SKM-1 treated with dmso at 0.1 percent for 144 hours (cell line): ENCODE results near the gene DDAH1.

Experiments
- DNase-seq: peaks from one replicate; lab custom pipeline; 2025; ENCODE audit not compliant: unreplicated experiment; lab: John Stamatoyannopoulos, UW

DDAH1 gene

GRCh38 chr1:85311818-85312217, 153.1 kb downstream of the DDAH1 start:
- DNase-seq, result no peak

DNA sequence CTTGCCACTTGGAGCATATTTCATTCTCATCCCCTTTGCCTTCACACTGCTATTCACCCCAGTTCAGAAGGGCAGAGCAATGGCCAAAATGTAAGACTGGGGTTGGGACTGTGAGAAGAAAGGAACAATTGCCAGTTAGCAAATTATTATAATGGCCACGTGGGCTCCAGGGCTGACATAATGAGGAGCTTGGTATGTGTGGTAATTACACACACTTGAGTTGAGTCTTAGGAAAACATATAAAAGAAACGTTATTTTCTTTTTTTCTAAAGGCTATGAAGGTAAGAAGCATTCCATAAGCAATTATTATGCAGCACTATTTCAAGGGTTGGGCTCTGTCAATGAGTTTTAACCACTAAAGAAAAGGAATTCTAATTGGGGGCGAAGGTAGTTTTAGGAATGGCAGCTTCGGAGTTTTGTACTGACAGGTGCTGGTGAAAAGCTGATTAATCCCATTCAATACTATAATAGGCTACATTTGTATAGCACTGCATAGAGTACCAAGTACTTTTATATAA, 156.1 kb downstream of the DDAH1 start:
- DNase-seq, result no peak

DNA sequence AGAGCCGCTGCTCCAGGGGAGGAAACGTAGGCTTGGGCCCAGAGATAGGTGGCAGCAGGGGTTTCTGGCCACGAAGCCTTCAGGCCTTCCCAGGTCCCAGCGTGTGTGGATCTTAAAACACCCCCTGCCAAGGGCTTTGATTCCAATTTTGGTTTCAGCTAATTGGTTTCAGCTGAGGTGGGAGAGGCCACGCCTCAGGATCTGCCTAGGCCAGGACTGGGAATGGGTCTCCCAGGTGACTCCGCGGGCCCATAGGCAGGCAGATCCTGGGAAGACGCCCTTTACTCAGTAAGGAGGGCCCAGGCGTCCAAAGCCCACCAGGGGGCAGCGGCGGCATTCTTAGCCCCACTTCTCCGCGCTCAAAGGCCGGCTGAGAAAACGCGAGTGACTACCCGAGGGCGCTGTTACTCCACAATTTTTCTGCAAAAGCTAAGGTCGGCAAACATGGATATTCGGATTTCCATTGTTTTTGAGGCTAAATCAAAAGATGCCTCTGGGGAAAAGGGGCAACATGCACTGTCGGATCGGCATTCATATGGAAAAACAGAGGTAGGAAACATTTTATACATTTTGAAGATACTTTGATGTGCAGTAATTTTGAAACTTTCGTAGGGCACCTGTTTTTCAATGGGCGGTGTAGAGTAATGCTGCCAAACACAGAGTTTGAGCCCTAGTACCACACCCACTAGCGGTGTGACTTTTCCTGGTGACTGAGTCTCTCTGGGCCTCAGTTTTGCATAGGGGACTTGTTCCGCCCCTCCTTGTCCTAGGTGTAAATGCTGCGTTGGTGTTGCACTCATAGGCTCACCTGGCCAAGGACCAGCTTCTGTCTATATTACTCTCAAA, 156.7 kb downstream of the DDAH1 start:
- peak; percentile 65 for DNase-seq

- no peak for DNase-seq
Measured at GRCh38 chr1:85306236-85306635, 158.7 kb downstream of the DDAH1 start.

- DNase-seq, result no peak
Measured at GRCh38 chr1:85303440-85304162, 161.4 kb downstream of the DDAH1 start.

DNA sequence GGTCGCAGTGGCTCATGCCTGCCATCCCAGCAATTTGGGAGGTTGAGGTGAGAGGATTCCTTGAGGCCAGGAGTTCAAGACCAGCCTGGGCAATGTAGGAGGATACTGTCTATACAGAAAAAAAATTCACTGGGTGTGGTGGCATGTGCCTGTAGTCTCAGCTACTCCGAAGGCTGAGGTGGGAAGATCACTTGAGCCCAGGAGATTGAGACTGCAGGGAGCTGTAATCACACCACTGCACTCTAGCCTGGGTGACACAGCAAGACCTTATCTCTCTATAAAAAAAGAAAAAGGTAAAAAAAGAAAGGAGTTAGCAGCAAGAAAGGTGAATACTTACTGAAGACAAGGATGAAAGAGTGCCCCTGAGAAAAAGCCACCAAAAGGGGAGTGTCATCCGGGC, 164.8 kb downstream of the DDAH1 start:
- DNase-seq, result no peak

DNA sequence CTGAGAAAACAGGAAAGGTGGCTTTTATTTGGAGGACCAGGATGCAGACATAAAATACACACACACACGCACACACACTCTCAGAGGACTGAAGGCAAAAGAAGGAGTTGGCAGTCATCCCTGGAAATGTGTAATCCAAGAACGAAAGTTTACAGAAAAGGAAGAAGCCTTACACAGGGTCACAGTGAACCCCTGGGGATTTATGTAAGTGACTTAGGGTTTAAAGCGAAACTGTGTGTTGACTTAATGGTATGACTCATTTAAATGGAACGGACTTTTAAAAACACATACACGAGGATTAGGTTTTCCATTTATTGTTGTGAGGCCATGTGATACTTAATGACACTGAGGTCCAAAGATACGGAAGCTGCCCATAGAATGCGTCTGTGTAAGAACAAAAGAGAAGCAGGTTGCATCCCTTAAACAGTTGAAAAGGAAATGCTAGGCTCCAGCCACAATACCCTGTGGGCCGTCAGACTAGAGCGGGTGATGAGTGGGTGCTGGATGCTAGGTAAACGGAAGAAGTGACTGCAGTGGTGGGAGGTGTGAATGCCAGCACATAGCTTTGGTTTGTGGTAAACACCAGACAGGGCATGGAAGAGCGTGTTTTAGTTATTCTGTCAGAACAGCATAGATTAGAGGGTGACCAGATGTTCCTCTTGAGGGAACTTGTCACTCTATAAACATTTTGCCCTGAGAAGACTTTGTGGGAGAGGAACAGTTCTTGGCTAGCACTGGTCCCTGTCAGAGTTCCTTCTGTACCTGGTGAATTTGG, 166.9 kb downstream of the DDAH1 start:
- DNase-seq, result no peak

- DNase-seq, result no peak
Measured at GRCh38 chr1:85297538-85297854, 167.5 kb downstream of the DDAH1 start.

GRCh38 chr1:85296980-85297379, 168.0 kb downstream of the DDAH1 start:
- no peak for DNase-seq

GRCh38 chr1:85295654-85296053, 169.3 kb downstream of the DDAH1 start:
- no peak for DNase-seq

GRCh38 chr1:85295006-85295431, 169.9 kb downstream of the DDAH1 start:
- no peak for DNase-seq

GRCh38 chr1:85290826-85291225, 174.1 kb downstream of the DDAH1 start:
- DNase-seq, result no peak

GRCh38 chr1:85289848-85290335, 175.1 kb downstream of the DDAH1 start:
- no peak for DNase-seq

DNA sequence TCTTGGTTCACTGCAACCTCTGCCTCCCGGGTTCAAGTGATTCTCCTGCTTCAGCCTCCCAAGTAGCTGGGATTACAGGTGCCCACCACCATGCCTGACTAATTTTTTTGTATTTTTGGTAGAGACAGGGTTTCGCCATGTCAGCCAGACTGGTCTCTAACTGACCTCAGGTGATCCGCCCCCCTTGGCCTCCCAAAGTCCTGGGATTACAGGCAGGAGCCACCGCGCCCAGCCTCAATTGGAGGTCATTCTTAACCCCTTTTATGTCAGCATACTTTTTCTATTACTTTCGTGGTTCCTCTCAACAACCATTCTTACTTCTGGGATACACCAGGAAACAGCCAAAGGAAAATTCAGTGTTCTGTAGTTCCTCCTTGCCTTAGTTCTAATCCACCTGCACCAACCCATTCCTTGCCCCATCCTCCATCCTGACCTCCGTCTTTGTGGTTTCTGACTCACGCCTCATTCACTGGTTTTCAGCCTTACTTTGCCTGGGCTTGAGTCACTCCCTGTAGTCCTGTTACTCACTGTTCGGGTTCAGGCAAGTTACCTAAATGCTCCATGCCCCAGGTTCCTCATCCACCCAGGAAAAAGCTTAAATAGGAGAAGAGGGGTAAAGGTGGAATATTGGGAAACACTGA, 175.6 kb downstream of the DDAH1 start:
- peak; percentile 36 for DNase-seq

GRCh38 chr1:85284202-85284601, 180.8 kb downstream of the DDAH1 start:
- DNase-seq, result no peak

GRCh38 chr1:85283475-85284199, 181.3 kb downstream of the DDAH1 start:
- no peak for DNase-seq

GRCh38 chr1:85282424-85282823, 182.5 kb downstream of the DDAH1 start:
- no peak for DNase-seq

GRCh38 chr1:85280636-85281035, 184.3 kb downstream of the DDAH1 start:
- DNase-seq, result no peak

DNA sequence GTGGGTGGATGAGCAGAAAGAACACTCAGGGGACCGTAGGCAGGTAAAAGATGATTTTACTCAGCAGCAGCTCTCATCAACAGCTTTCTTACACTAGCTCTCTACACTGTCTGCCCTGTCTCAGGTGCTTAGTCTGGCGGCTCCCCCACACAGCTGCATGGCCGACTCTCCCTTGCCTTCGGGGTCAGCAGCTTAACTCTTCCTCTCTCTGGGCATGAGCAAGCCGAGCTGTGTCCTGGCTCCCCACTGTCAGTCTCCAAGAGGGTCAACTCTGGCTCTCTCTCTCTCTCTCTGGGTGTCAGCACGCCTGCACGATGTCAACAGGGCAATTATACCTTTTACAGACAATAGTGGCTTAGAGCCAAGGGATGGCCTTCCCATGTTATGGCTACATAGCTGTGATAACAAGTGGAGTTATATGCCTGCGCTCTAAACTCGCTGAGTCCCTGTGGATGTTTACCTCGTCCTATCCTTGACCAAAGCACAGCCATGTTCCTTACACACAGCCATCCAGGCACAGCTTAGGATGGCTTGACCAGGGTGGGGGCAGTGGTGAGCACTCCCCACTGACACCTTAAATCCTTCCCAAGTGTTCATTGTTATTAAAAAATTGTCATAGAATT, 185.4 kb downstream of the DDAH1 start:
- DNase-seq, result no peak

DNA sequence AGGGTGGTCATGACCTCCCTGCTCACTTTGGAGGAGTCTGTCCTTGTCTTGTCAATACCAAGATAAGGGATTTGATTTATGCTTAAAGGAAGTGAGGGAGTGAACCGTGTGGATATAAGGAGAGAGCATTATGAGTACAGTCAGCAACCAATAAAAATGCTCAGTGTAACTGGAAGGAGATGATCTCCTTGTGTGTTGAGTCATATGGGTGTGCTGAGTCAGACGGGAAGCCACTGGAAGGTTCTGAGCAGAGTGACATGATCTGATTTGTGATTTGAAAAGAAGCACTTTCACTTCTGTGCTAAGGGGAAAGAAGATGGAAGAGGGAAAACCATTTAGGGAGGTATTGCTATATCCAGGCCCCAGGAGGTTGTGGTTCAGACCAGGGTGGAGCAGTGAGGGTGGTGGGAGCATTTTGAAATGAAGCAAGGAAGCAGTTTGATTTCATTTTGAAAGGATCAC, 186.1 kb downstream of the DDAH1 start:
- no peak for DNase-seq
